NCI-H345 treated with DMSO at 0.1 percent for 48 hours (cell line): ENCODE measurements around the gene ZBTB25.
A peak's percentile ranks its signal among the peaks of the same experiment; 100 is the strongest.

ENCODE experiments used
- DNase-seq: peaks from one replicate; lab custom pipeline; 2025; ENCODE audit not compliant: unreplicated experiment; lab: John Stamatoyannopoulos, UW

Gene ZBTB25, protein sequence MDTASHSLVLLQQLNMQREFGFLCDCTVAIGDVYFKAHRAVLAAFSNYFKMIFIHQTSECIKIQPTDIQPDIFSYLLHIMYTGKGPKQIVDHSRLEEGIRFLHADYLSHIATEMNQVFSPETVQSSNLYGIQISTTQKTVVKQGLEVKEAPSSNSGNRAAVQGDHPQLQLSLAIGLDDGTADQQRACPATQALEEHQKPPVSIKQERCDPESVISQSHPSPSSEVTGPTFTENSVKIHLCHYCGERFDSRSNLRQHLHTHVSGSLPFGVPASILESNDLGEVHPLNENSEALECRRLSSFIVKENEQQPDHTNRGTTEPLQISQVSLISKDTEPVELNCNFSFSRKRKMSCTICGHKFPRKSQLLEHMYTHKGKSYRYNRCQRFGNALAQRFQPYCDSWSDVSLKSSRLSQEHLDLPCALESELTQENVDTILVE

DNA sequence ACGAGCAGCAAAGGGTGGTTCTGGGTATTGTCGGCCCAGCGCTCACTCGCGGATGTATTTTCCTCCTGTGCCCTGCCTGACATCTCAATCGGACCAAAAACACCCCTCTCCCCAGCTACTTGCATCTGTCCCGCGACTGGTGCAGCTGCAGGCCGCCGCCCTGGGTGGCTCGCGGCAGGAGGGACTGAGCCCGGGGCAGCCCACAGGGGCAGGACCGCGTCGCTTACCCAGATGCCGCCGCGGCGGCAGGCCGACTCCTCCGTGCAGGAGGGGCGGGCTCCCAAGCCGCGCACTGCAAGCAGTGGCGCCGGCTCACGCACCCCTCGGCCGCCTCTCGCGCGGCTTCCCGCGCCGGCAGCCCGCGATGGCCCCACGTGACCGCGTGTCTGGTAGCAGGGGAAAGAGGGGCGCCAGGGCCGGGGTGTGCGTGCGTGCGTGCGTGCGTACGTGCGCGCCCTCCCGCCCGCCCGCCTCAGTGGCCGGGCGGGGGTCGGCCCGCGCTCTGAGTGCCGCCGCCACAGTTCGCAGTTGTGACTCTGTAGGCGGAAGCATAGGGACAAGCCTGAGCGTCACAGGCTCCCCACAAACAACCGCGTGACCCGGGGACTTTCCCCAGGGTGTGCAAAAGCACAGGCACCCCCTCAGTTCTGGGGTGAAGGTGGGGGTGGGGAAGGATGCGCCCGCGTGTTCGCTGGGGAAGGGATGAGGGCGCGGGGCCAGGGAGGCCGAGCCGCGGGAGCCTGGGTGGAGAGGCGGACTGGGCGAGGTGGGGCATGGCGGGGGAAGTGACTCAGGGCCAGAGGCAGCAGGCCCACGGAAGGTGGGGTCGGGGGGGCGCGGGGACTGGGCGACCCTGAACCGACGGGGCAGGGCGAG is at the start of gene ZBTB25:
TSS of gene ZBTB25 (minus strand) at position 405 of the 876 bp plus-strand sequence. CDS start 13,305 bp downstream, outside the sequence.
- peak; percentile 87 for DNase-seq

DNA sequence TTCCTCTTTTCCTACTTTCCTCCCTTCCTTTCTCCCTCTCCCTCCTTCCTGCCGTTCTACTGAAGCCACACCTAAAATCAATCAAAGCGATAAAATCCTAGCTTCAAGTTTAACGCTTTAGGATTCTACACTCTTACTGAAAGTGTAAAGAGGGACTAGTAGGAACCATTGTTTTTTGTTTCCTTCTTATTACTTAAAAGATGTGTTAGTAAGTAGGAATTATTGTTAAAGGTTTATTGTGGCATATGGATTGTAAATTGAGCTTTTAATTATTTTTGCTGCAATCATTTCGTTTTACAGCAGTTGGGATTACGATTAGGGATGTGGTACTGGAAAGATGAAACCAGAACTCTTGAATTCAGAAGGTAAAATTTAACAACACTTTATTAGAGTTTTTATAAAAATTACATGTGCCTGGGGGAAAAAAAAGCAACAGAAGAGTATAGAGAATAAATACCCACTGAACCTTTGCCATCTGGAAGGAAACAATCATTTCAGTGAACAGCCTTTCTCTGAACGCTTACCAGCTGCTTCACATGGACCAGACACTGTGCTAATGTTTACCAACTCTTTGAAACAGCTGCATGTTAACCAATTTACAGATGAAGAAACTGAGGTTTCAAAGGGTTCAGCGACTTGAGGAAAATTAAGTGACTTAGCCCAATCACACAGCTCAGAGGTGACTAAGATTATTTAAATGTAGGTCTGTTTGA is 47.1 kb upstream of the ZBTB25 start:
- DNase-seq: no peak

DNA sequence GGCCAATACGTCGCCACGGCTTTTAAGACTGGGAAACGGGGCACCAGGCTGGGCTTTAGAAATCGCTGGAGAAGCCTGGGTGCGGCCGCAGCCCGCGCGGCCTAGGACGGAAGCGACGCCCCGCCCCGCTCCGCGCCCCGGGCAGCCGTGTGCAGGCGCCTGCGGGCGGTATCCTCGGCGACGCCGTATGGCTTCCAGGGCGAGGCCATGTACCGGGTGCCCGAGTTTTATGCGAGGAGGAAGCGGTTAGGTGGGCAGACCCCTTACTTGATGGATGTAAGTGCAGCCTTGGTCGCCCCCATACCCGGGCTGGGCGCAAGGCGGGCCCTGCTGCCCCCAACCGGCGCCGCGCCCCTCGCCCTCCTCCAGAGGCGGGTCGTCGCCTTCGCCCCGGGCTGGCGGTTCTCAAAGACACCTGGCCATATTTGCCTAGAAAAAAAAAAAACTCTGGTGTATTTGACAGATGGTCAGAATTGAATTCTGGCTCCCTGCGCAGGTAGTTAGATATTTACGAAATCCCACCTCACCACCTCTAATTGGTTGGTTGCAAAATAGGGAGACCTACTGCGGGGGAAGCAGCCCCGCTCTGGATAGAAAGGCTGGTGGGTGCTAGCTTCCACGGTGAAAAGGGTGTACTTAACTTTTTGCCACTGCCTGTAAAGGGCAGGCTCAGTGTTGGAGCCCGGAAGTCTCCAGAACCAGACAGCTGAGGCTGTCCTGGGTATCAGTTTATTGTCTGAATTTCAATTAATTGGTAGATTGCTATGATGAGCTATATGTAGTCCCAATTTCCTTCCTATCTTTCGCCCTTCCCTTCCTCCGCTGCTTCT is 46.4 kb upstream of the ZBTB25 start, which contains the start of gene PPP1R36:
TSS of gene PPP1R36 (plus strand) at position 171 of the 830 bp plus-strand sequence. CDS start at position 208, 37 bp downstream.
- DNase-seq: peak; percentile 55

DNA sequence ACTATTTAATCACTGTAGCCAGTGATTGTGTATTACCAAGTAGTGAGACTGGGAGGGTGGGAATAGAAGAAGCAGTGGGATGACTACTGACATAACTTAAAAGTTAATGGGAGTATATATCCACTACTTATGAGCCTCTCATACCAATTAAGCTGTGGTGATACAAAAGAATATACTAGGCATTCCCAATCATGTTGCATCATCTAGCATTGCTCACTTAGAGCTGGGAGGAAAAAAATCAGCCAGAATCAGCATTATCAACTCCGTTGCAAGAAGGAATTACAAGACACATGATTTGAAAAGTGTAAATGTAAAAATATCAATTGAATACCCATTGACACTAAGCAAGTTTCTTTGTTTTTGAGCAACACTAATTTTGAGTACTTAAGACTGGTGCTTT is 45.4 kb upstream of the ZBTB25 start:
- DNase-seq: no peak

DNA sequence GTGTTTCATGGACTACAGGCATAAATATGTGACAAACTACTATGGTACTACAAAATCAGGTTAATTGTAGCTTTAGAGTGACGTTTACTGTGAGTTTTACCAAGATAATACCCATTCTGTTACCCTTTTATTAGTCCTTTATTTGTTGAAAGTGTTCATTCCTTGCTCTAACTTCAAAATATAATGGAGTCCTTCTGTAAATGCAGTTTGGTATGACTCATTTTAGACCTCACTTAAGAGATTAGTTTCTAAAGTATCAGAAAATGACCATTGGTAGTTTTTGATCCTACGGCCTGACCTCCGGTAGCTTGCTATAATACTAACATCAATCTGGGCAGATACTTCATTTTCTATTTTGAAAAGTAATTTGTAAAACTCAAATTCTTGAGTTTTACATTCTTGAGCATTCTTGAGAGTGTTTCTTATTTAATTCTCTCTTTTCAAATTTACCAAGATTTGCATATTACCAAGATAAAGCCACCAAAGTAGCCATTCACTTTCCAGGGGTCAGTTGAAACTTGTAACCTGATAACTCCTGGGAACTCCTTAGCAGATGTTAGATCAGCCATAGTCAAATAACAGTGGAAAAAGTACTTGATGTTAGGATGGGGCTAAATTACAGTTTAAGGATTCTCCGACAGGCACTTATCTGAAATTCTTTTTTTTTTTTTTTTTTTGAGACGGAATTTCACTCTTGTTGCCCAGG is 41.1 kb upstream of the ZBTB25 start:
- DNase-seq: no peak

DNA sequence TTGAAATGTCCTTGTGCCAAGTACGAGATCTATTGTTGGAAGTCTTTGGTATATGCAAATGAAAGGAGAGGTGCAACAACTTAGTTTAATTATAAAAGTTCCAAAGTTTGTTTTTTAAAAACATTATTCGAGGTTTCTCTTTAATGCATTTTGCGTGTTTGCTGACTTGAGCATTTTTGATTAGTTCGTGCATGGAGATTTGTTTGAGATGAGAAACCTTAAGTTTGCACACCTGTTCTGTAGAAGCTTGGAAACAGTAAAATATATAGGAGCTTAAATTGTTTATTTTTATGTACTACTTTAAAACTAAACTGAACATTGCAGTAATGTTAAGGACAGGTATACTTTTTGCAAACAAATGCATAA is 39.2 kb upstream of the ZBTB25 start:
- no peak for DNase-seq

DNA sequence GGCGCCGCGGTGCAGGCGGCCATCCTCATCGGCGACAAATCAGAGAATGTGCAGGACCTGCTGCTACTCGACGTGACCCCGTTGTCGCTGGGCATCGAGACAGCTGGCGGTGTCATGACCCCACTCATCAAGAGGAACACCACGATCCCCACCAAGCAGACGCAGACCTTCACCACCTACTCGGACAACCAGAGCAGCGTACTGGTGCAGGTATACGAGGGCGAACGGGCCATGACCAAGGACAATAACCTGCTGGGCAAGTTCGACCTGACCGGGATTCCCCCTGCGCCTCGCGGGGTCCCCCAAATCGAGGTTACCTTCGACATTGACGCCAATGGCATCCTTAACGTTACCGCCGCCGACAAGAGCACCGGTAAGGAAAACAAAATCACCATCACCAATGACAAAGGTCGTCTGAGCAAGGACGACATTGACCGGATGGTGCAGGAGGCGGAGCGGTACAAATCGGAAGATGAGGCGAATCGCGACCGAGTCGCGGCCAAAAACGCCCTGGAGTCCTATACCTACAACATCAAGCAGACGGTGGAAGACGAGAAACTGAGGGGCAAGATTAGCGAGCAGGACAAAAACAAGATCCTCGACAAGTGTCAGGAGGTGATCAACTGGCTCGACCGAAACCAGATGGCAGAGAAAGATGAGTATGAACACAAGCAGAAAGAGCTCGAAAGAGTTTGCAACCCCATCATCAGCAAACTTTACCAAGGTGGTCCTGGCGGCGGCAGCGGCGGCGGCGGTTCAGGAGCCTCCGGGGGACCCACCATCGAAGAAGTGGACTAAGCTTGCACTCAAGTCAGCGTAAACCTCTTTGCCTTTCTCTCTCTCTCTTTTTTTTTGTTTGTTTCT is 38.6 kb upstream of the ZBTB25 start:
- DNase-seq: no peak

DNA sequence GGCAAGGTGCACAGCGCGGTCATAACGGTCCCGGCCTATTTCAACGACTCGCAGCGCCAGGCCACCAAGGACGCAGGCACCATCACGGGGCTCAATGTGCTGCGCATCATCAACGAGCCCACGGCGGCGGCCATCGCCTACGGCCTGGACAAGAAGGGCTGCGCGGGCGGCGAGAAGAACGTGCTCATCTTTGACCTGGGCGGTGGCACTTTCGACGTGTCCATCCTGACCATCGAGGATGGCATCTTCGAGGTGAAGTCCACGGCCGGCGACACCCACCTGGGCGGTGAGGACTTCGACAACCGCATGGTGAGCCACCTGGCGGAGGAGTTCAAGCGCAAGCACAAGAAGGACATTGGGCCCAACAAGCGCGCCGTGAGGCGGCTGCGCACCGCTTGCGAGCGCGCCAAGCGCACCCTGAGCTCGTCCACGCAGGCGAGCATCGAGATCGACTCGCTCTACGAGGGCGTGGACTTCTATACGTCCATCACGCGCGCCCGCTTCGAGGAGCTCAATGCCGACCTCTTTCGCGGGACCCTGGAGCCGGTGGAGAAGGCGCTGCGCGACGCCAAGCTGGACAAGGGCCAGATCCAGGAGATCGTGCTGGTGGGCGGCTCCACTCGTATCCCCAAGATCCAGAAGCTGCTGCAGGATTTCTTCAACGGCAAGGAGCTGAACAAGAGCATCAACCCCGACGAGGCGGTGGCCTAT is 37.8 kb upstream of the ZBTB25 start:
- no peak for DNase-seq

DNA sequence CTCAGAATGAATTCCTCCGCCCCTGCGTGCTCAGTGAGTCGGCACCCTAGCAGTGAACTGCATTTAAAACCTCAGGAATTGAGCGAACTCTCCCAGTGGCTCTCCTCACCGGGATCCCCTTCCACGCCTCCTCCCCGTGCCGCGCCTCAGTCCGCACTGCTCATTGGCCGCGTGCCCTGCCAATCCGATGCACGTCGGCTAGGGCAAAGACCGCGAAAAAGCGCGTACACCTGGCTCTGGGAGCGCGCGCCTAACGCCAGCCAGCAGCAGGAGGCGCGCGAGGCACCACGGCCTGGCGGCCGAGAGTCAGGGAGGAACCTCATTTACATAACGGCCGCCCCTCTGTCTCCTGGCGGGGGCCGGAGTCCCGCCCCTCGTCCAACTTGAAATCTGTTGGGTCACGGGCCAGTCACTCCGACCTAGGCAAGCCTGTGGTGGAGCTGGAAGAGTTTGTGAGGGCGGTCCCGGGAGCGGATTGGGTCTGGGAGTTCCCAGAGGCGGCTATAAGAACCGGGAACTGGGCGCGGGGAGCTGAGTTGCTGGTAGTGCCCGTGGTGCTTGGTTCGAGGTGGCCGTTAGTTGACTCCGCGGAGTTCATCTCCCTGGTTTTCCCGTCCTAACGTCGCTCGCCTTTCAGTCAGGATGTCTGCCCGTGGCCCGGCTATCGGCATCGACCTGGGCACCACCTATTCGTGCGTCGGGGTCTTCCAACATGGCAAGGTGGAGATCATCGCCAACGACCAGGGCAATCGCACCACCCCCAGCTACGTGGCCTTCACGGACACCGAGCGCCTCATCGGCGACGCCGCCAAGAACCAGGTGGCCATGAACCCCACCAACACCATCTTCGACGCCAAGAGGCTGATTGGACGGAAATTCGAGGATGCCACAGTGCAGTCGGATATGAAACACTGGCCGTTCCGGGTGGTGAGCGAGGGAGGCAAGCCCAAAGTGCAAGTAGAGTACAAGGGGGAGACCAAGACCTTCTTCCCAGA is 36.9 kb upstream of the ZBTB25 start, which contains the start of gene HSPA2:
TSS of gene HSPA2 (plus strand) at position 534 of the 995 bp plus-strand sequence. CDS start at position 643, 109 bp downstream.
- peak; percentile 49 for DNase-seq

DNA sequence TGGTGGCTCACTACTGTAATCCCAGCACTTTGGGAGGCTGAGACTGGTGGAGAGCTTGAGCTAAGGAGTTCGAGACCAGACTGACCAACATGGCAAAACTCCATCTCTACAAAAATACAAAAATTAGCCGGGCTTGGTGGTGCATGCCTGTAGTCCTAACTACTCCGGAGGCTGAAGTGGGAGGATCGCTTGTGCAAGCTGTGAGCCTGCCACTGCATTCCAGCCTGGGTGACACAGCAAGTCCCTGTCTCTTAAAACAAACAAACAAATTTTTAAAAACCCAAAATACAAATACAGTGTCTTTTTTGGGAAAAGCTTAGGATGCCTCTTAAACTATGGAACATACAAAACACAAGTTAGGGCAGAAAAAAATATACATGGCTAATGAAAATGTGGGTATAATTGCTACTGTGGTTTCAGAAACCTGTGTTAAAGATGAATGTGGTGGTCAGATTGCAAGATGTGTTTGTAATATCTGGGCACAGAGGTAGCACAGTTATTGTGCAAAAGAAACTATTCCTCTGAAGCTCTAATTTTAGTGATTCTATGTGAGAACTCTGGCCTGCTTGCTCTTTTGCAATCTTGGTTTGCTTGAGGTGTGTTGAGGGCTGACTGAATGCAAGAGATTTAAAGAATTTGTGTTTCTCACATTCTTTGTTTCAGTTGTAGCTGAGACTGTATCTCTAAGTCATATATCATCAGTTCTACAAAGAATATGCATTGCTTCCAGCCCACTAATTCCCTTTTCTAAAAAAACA is 33.0 kb upstream of the ZBTB25 start:
- no peak for DNase-seq

DNA sequence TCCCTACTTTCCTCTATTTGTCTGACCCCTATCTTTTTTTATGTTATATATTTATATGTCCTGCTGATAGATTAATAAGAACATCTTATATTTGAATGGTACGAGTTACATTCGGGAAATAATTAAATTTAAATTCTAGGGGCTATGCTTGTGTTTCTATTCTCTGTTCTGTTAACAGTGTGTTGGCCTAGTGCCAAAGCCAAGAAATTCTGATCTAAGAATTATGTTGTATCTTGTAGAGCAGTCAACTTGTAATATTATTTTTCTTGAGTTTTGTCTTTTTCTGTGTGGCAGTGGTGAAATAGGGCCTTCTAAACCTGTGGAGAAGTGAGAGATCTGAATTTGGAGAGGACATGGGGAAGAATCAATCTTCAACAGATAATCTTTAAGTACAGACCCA is 27.9 kb upstream of the ZBTB25 start:
- no peak for DNase-seq

DNA sequence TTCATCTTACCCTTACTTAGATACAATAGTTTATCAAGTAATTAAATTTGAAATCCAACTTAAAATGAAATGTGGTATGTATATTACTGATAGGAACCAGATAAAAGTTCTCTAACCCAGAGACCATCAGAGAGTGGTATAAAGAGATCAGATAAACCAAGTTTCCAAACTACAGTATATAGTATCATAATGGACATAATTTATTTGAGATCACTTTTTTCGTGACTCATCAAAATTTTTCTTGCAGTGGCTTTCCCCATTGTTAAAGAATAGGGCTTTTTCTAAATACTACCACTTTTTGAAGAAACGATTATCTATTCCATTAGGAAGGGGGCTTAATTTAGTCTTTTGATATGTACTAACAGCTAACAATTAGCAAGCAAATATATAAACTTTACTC is 21.7 kb upstream of the ZBTB25 start:
- DNase-seq: no peak

DNA sequence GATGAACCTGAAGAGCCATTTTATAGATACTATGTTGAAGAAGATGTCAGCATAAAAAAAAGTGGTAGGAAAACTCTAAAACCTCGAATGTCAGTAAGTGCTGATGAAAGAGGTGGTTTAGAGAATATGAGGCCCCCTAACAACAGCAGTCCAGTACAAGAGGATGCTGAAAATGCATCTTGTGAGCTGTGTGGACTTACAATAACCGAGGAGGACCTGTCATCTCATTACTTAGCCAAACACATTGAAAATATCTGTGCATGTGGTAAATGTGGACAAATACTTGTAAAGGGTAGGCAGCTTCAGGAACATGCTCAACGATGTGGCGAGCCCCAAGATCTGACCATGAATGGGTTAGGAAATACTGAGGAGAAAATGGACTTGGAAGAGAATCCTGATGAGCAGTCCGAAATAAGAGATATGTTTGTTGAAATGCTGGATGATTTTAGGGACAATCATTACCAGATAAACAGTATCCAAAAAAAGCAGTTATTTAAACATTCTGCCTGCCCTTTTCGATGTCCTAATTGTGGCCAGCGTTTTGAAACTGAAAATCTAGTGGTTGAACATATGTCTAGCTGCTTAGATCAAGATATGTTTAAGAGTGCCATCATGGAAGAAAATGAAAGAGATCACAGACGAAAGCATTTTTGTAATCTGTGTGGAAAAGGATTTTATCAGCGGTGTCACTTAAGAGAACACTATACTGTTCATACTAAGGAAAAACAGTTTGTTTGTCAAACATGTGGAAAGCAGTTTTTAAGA is 19.1 kb upstream of the ZBTB25 start:
- no peak for DNase-seq

DNA sequence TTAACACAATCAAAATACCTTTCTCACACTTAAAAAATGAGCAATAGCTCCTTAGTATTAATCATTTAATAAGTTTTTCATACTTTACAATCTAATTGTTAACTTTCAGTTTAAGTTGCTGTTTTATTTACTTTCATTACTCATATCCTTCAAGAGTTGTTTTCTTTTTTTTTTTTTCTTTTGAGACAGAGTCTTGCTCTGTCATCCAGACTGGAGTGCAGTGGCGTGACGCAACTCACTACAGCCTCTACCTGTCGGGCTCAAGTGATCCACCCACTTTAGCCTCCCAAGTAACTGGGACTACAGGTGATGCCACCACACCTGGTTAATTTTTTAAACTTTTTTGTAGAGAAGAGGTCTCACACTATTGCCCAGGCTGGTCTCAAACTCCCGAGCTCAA is 17.1 kb upstream of the ZBTB25 start:
- DNase-seq: no peak

DNA sequence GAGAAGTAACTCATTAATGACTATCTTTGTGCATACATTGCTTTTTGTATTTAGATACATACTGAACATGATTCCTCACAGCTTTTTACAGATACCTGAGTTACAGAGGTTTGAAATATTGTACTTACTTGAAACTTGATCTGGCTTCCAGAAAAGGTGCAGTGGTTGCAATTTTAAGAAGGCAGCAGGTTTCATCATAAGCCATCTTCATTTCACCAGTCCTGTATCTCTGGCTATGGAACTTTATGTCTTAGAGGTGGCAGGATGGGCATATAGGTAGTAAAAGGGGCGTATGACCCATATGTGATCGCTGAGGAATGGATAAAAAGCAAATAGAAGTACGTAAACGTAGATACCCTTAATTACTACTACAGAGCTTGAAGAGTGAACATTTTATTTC is 14.6 kb upstream of the ZBTB25 start:
- DNase-seq: no peak
